Measurements from ENCODE around the gene ABHD17C.
A peak's percentile ranks its signal among the peaks of the same experiment; 100 is the strongest.
"Not testable (repeated sequence)": the region's sequence is repeated elsewhere in the genome, so short reads cannot be mapped to it uniquely, and the experiment has no call there.

Gene ABHD17C

DNA sequence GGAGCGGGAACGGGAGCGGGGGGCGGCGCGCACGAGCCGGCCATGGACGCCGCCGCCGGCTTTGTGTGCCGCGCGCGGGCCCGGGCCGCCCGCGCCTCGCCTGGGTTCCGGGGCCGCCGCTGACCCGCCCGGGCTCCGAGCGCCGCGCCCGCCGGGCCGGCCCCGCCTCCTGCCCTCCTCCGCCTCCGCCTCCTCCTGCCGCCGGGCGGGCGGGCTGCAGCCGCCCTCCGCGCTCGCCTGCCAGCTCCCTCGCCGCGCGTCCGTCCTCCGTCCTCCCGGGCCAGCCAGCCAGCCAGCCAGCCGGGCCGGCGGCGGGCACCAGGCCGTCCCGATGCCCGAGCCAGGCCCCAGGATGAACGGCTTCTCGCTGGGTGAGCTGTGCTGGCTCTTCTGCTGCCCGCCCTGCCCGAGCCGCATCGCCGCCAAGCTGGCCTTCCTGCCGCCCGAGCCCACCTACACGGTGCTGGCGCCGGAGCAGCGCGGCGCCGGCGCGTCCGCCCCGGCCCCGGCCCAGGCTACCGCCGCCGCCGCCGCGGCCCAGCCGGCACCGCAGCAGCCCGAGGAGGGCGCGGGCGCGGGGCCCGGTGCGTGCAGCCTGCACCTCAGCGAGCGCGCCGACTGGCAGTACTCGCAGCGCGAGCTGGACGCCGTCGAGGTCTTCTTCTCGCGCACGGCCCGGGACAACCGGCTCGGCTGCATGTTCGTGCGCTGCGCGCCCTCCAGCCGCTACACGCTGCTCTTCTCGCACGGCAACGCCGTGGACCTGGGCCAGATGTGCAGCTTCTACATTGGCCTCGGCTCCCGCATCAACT, at the start of gene ABHD17C:
Gene ABHD17C (plus strand): TSS at position 212 of the 812 bp plus-strand sequence. CDS start 120 bp downstream, at position 332.
- H3K4me3 ChIP-seq (ENCODE audit: low read depth, low read length): peak within 1 kb of the TSS; percentile 78
- no peak for TF ChIP-seq CTCF (IDR thresholded peaks at IDR 0.05; ENCODE audit: low read depth, low read length)

GRCh38 chr15:80645494-80646065, 49.5 kb upstream of the ABHD17C start:
- TF ChIP-seq CTCF (IDR thresholded peaks at IDR 0.05; ENCODE audit: low read depth, low read length): no peak
- no peak overlapping the region for H3K4me3 ChIP-seq (ENCODE audit: low read depth, low read length)

- not testable (repeated sequence) for H3K4me3 ChIP-seq (ENCODE audit: low read depth, low read length)
Observed at GRCh38 chr15:80647424-80647823, 47.7 kb upstream of the ABHD17C start.

- no peak for TF ChIP-seq CTCF (IDR thresholded peaks at IDR 0.05; ENCODE audit: low read depth, low read length)
Observed at GRCh38 chr15:80654299-80654698, 40.8 kb upstream of the ABHD17C start.

GRCh38 chr15:80659375-80659774, 35.7 kb upstream of the ABHD17C start:
- no peak for TF ChIP-seq CTCF (IDR thresholded peaks at IDR 0.05; ENCODE audit: low read depth, low read length)
- H3K4me3 ChIP-seq (ENCODE audit: low read depth, low read length): no peak overlapping the region

More at GRCh38 chr15:80654299-80654698, 40.8 kb upstream of the ABHD17C start:
- no peak overlapping the region for H3K4me3 ChIP-seq (ENCODE audit: low read depth, low read length)

DNA sequence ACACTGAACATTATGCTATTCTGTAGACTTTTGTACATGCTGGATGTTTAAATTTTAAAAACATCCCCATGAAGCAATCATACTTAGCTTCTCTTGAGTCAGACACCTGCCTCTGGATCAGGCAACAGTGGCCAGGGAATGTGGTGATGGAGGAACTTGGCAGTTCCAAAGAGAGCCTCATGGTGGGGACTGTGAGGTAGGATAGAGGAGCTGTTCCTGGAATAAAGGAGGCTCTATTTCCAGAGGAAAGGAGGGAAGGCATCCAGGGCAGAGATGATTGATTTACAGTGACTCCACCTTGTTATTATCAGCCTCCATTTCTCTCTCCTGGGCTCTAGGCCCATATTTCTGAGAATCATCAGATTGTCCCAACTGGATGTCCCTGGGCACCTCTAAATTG, 35.0 kb upstream of the ABHD17C start:
- peak; percentile 61 for TF ChIP-seq CTCF (IDR thresholded peaks at IDR 0.05; ENCODE audit: low read depth, low read length)

GRCh38 chr15:80662129-80662528, 33.0 kb upstream of the ABHD17C start:
- no peak for TF ChIP-seq CTCF (IDR thresholded peaks at IDR 0.05; ENCODE audit: low read depth, low read length)
- H3K4me3 ChIP-seq (ENCODE audit: low read depth, low read length): no peak overlapping the region

More for the DNA sequence above, 35.0 kb upstream of the ABHD17C start:
- H3K4me3 ChIP-seq (ENCODE audit: low read depth, low read length): no peak overlapping the region
